K562 (cell line): ENCODE results near the gene BCORL1. TPM values are rescaled to one million over a fixed set of nuclear protein-coding genes. Genes with fewer than 3 reads are reported as not detected.
A peak's percentile ranks its signal among the peaks of the same experiment; 100 is the strongest.

Experiments
- ATAC-seq: fragments of 200-7000 bp; cut with Tn5 transposase; 3 replicates; pipeline ENCODE4 v1.9.1; 2020; ENCODE audit warnings: moderate library complexity
- BruUV-seq: library from RNA; stranded (reverse); fragments of 400-500 nt; replicated peaks from 2 replicates; lab custom pipeline; 2021; lab: Mats Ljungman, UMichigan
- CTCF ChIA-PET: fragments of 300-600 bp; formaldehyde crosslinking; extraction: SDS; loops from one replicate; lab custom pipeline; 2021; ENCODE audit warnings: low intra/inter-chr PET ratio; lab: Yijun Ruan, JAX
- POLR2A ChIA-PET: fragments of 300-600, 350-650 bp; sonication (Branson Sonifier 250); formaldehyde crosslinking; extraction: SDS; loops from one replicate; lab custom pipeline; 2021; ENCODE audit warnings: antibody characterized with exemption, inconsistent platforms; lab: Yijun Ruan, JAX
- DNase-seq, 4 experiments: peaks; one replicate each; pipeline versions ENCODE4 v3.0.0 to v3.0.0-alpha.2; 2011 to 2018; ENCODE audit warnings: low spot score in 3 of 4, mixed read lengths in 3 of 4; ENCODE audit errors: extremely low read depth in 1 of 4
- FAIRE-seq: peaks from 2 replicates; lab custom pipeline; 2011; peaks lifted over from hg19 to GRCh38; lab: Jason Lieb, UNC
- H2AFZ ChIP-seq: 2 replicates; pipeline ENCODE4 v1.6.0; 2011; ENCODE audit warnings: low read depth, low read length, control low read depth, inconsistent platforms
- H3K27ac ChIP-seq: fragments of 200-600 bp; 3 replicates; pipeline ENCODE4 v1.8.0; 2011; ENCODE audit warnings: low read depth, mild to moderate bottlenecking, control low read depth, inconsistent platforms, low read length, moderate library complexity, mixed read lengths; ENCODE audit errors: extremely low read depth
- H3K27me3 ChIP-seq, 2 experiments: fragments of 300-600 bp in 1 of 2; 2 replicates in 1 of 2; 3 replicates in 1 of 2; pipeline versions ENCODE4 v1.6.0 to v1.8.0; 2011; ENCODE audit warnings: inconsistent platforms in 2 of 2, low read length in 2 of 2, mild to moderate bottlenecking in 1 of 2, mixed read lengths in 1 of 2, moderate library complexity in 1 of 2; ENCODE audit not compliant: control insufficient read depth in 2 of 2, insufficient read depth in 2 of 2
- H3K36me3 ChIP-seq: fragments of 300-600 bp; 3 replicates; pipeline ENCODE4 v1.8.0; 2011; ENCODE audit warnings: mild to moderate bottlenecking, low read length, inconsistent platforms; ENCODE audit not compliant: control insufficient read depth, insufficient read depth
- H3K4me1 ChIP-seq, 2 experiments: fragments of 200-600 bp in 1 of 2; replicated peaks in 1 of 2; 2 replicates in 1 of 2; 3 replicates in 1 of 2; pipeline versions ENCODE4 v1.5.1 to v1.8.0; 2011; ENCODE audit warnings: inconsistent platforms in 2 of 2, low read length in 2 of 2, mild to moderate bottlenecking in 1 of 2, mixed read lengths in 1 of 2, moderate library complexity in 1 of 2; ENCODE audit not compliant: control insufficient read depth in 2 of 2, insufficient read depth in 2 of 2
- H3K4me2 ChIP-seq: 2 replicates; pipeline ENCODE4 v1.6.1; 2011; ENCODE audit warnings: low read length, control low read depth, inconsistent platforms, mixed read lengths; ENCODE audit not compliant: insufficient read depth
- H3K4me3 ChIP-seq: fragments of 200-600 bp; sonication (generic), shearing (Covaris generic); 2 replicates; pipeline ENCODE4 v1.5.1; 2016; ENCODE audit warnings: control low read depth, inconsistent platforms
- H3K79me2 ChIP-seq: fragments of 200-600 bp; 3 replicates; pipeline ENCODE4 v1.8.0; 2011; ENCODE audit warnings: low read length, inconsistent platforms; ENCODE audit not compliant: control insufficient read depth, insufficient read depth
- H3K9ac ChIP-seq, 2 experiments: 2 replicates each; pipeline versions ENCODE4 v1.6.0 to v1.6.1; 2011; ENCODE audit warnings: low read depth in 2 of 2, low read length in 2 of 2, control low read depth in 1 of 2, inconsistent platforms in 1 of 2, mild to moderate bottlenecking in 1 of 2, mixed read lengths in 1 of 2; ENCODE audit not compliant: insufficient read depth in 1 of 2
- H3K9me1 ChIP-seq: one replicate; pipeline ENCODE4 v1.6.0; 2011; ENCODE audit warnings: inconsistent platforms, mild to moderate bottlenecking, low read length, moderate library complexity; ENCODE audit not compliant: control insufficient read depth, insufficient read depth
- H3K9me3 ChIP-seq: replicated peaks from 2 replicates; pipeline ENCODE4 v1.5.1; 2011; ENCODE audit warnings: low read depth, low read length, inconsistent platforms; ENCODE audit not compliant: control insufficient read depth, insufficient read depth
- H4K20me1 ChIP-seq: replicated peaks from 2 replicates; pipeline ENCODE4 v1.6.1; 2011; ENCODE audit warnings: low read length, inconsistent platforms, mixed read lengths; ENCODE audit not compliant: control insufficient read depth, insufficient read depth
- ARID1B ChIP-seq: fragments of 450-650 bp; IDR thresholded peaks from 2 replicates; pipeline ENCODE4 v1.6.1; 2016; ENCODE audit warnings: antibody characterized with exemption, mild to moderate bottlenecking, inconsistent platforms
- ASH1L ChIP-seq: fragments of 450-650 bp; IDR thresholded peaks from 2 replicates; pipeline ENCODE4 v1.6.1; 2018; ENCODE audit warnings: borderline replicate concordance, mild to moderate bottlenecking, low read depth; ENCODE audit not compliant: partially characterized antibody
- CBFA2T2 ChIP-seq: fragments of 450-650 bp; conservative IDR thresholded peaks from 2 replicates; pipeline ENCODE4 v1.6.1; 2017; ENCODE audit warnings: mild to moderate bottlenecking
- CBFA2T3 ChIP-seq: fragments of 450-650 bp; IDR thresholded peaks from 2 replicates; pipeline ENCODE4 v1.6.1; 2017
- E2F6 ChIP-seq, 2 experiments: IDR thresholded peaks; 2 replicates each; pipeline ENCODE4 v1.6.1; 2011; ENCODE audit warnings: borderline replicate concordance in 1 of 2, control low read depth in 1 of 2, low read depth in 1 of 2, low read length in 1 of 2, mild to moderate bottlenecking in 1 of 2, mixed read lengths in 1 of 2, moderate library complexity in 1 of 2; ENCODE audit not compliant: insufficient read depth in 1 of 2, insufficient read length in 1 of 2, poor library complexity in 1 of 2, severe bottlenecking in 1 of 2; ENCODE audit errors: extremely low read depth in 1 of 2
- FOXK1 ChIP-seq: sonication (generic); formaldehyde crosslinking; IDR thresholded peaks from 2 replicates; pipeline ENCODE4 v1.8.0; 2022; ENCODE audit warnings: missing genetic modification reagents, mild to moderate bottlenecking, borderline replicate concordance
- HDAC8 ChIP-seq: fragments of 450-650 bp; IDR thresholded peaks from 2 replicates; pipeline ENCODE4 v1.6.1; 2016; ENCODE audit warnings: mild to moderate bottlenecking, missing genetic modification characterization, moderate library complexity, missing compliant biosample characterization
- MYC ChIP-seq, 2 experiments: fragments of 250-450 bp in 1 of 2; sonication (Bioruptor Pico) in 1 of 2; IDR thresholded peaks; 2 replicates each; pipeline versions ENCODE4 v1.5.1 to v1.6.1; 2012 to 2021; ENCODE audit warnings: low read depth in 2 of 2, borderline replicate concordance in 1 of 2, improper control_type of control experiment in 1 of 2, low read length in 1 of 2, mild to moderate bottlenecking in 1 of 2, moderate library complexity in 1 of 2
- NCOA6 ChIP-seq: fragments of 450-650 bp; IDR thresholded peaks from 2 replicates; pipeline ENCODE4 v1.6.1; 2017; ENCODE audit warnings: mild to moderate bottlenecking
- NCOR1 ChIP-seq: fragments of 450-650 bp; IDR thresholded peaks from 2 replicates; pipeline ENCODE4 v1.6.1; 2016; ENCODE audit warnings: mild to moderate bottlenecking, moderate library complexity
- OTX1 ChIP-seq: fragments of 450-650 bp; formaldehyde crosslinking; IDR thresholded peaks from 2 replicates; pipeline ENCODE4 v1.4.0; 2022; ENCODE audit warnings: mild to moderate bottlenecking
- POLR2AphosphoS2 ChIP-seq: IDR thresholded peaks from 2 replicates; pipeline ENCODE4 v1.6.1; 2012; ENCODE audit warnings: low read length, improper control_type of control experiment
- POLR2AphosphoS5 ChIP-seq: IDR thresholded peaks from 2 replicates; pipeline ENCODE4 v1.6.1; 2011; ENCODE audit warnings: mild to moderate bottlenecking, low read depth, low read length, moderate library complexity; ENCODE audit not compliant: control insufficient read depth, insufficient read depth
- RFX1 ChIP-seq: fragments of 450-650 bp; IDR thresholded peaks from 2 replicates; pipeline ENCODE4 v1.6.1; 2016; ENCODE audit warnings: mild to moderate bottlenecking, moderate library complexity
- RFX7 ChIP-seq: fragments of 250-450 bp; sonication (Bioruptor Pico); IDR thresholded peaks from 2 replicates; pipeline ENCODE4 v1.5.1; 2021; ENCODE audit warnings: mild to moderate bottlenecking
- SMARCC2 ChIP-seq: fragments of 450-650 bp; IDR thresholded peaks from 2 replicates; pipeline ENCODE4 v1.6.1; 2017; ENCODE audit warnings: antibody characterized with exemption, moderate library complexity, mild to moderate bottlenecking, low read depth
- TAL1 ChIP-seq: fragments of 450-650 bp; IDR thresholded peaks from 2 replicates; pipeline ENCODE4 v1.6.1; 2016; ENCODE audit warnings: mild to moderate bottlenecking
- TCF3 ChIP-seq: sonication (generic); formaldehyde crosslinking; IDR thresholded peaks from 2 replicates; pipeline ENCODE4 v1.4.0; 2020; ENCODE audit warnings: mild to moderate bottlenecking, missing genetic modification reagents
- ZNF133 ChIP-seq: fragments of 250-450 bp; sonication (Bioruptor Pico); IDR thresholded peaks from 2 replicates; pipeline ENCODE4 v1.4.0; 2020; ENCODE audit warnings: mild to moderate bottlenecking
- ZNF212 ChIP-seq: fragments of 450-650 bp; formaldehyde crosslinking; IDR thresholded peaks from 2 replicates; pipeline ENCODE4 v1.4.0; 2020; ENCODE audit warnings: mild to moderate bottlenecking
- ZNF311 ChIP-seq: fragments of 250-450 bp; sonication (Bioruptor Pico); IDR thresholded peaks from 2 replicates; pipeline ENCODE4 v1.4.0; 2020; ENCODE audit warnings: mild to moderate bottlenecking, moderate library complexity
- ZNF79 ChIP-seq: fragments of 250-450 bp; sonication (Bioruptor Pico); IDR thresholded peaks from 2 replicates; pipeline ENCODE4 v1.4.0; 2020; ENCODE audit warnings: low read depth, mild to moderate bottlenecking, moderate library complexity
- WGBS: fragments of 100-300 bp; shearing (Covaris generic); methylation state at CpG from one replicate; pipeline ENCODE4 v1.1.6; 2016; ENCODE audit warnings: low coverage, mixed read lengths; ENCODE audit not compliant: insufficient coverage; ENCODE audit errors: missing lambda C conversion rate; 5-methylcytosine and 5-hydroxymethylcytosine counted together
- in situ Hi-C: fragments of 300-500 bp; cut with MboI; formaldehyde crosslinking; loops from 4 replicates; pipeline ENCODE4 v1.15.0; 2018; ENCODE audit warnings: inconsistent platforms, mixed read lengths
- intact Hi-C: fragments of 100-400 bp; cut with micrococcal nuclease; formaldehyde crosslinking; loops from 2 replicates; pipeline ENCODE4 v1.14.2; 2022
- polyA plus RNA-seq, 8 experiments: library from polyadenylated mRNA; depleted of rRNA in 4 of 8; stranded (reverse) in 5 of 8; unstranded in 3 of 8; fragments of >200 nt; fragmentation: Nextera tagmentation in 2 of 8; fragmentation: Illumina TruSeq in 1 of 8; extraction: Ambion mirVana in 2 of 8; extraction: Trizol in 1 of 8; gene quantifications; 2 replicates each; pipeline versions ENCODE4 v1.2.1 to v1.2.3, GENCODE V29; 2011 to 2014; ENCODE audit warnings: inconsistent platforms in 1 of 8, missing spikeins in 1 of 8
- total RNA-seq, 7 experiments: library from RNA; depleted of rRNA in 6 of 7; stranded (reverse); fragments of >200 nt in 6 of 7; fragmentation: Illumina TruSeq in 2 of 7; extraction: Trizol in 2 of 7; gene quantifications; 2 replicates each; pipeline versions ENCODE4 v1.2.1 to v1.2.3, GENCODE V29; 2011 to 2021; ENCODE audit warnings: low replicate concordance in 1 of 7

Gene BCORL1
- total and polyA plus RNA-seq, 9 of the 15 experiments (the other 6 are each of a cell fraction or from before 2014, with no cell fraction given): 0.48 to 29.6 (median 2.1) TPM

- peak in 2 of 4 experiments; percentile 37 to 57 for DNase-seq
- BruUV-seq: no TSS peak
- Histone ChIP-seq H3K27me3 (no peaks in the 10 kb centered on the region), H3K9ac (no peak overlapping the region), H3K4me2 (0 out of 2 replicates have a peak overlapping the region, but pooled peaks have one; percentile 5), H3K4me1 (peaks cover 15 to 21% of the 10 kb centered on the region in 2 experiments; a peak in 4 of 5 replicates), H3K27ac (no peak overlapping the region), H2AFZ (no peak overlapping the region), H4K20me1 (0 out of 2 replicates have a peak, but pooled peaks cover 8% of the 10 kb centered on the region), H3K36me3 (peaks cover 66% of the 10 kb centered on the region; the same call in 2 of the 3 replicates), H3K9me1 (no peaks in the 10 kb centered on the region), H3K9me3 (no peaks in the 10 kb centered on the region), H3K4me3 (no peak overlapping the region), H3K79me2 (peaks cover 5% of the 10 kb centered on the region; the same call in 2 of the 3 replicates)
- in situ Hi-C loops: loop anchor here (5.0 kb wide), 1 partner anchor 62 kb away; no protein-coding TSS in a partner anchor
- ChIA-PET POLR2A (interaction anchor here (0.7 to 1.0 kb wide), 2 partner anchors 14 to 166 kb away, joined by 3 read pairs; no protein-coding TSS in a partner anchor), CTCF (no interaction called here)
- WGBS: 14% methylated on average over 2 of the region's 4 CpGs
- TF ChIP-seq ZNF212 (CRISPR knock-in tag): no peak
- TF ChIP-seq POLR2AphosphoS2: no peak
- TF ChIP-seq FOXK1: no peak
- TF ChIP-seq POLR2AphosphoS5: no peak
- TF ChIP-seq ZNF79 (CRISPR knock-in tag): no peak
- no peak for TF ChIP-seq OTX1
- no peak for TF ChIP-seq ASH1L
- TF ChIP-seq NCOR1: peak; percentile 43; the same call in 1 of the 2 replicates
- TF ChIP-seq SMARCC2: no peak
- no peak for TF ChIP-seq RFX7 (CRISPR knock-in tag)
- TF ChIP-seq MYC (IDR thresholded peaks at IDR 0.05; ENCODE audit: low read depth, low read length): no peak
- TF ChIP-seq MYC (CRISPR knock-in tag; IDR thresholded peaks at IDR 0.05; ENCODE audit: borderline replicate concordance, low read depth): no peak
- TF ChIP-seq CBFA2T3: peak; percentile 74
- TF ChIP-seq TAL1: peak; percentile 29; the same call in 1 of the 2 replicates
- TF ChIP-seq HDAC8 (tag): no peak
- TF ChIP-seq RFX1: no peak
- TF ChIP-seq ZNF133 (CRISPR knock-in tag): no peak
- peak; percentile 48 for TF ChIP-seq ARID1B
- peak; percentile 49 for TF ChIP-seq CBFA2T2
- no peak for TF ChIP-seq E2F6 (IDR thresholded peaks at IDR 0.05; ENCODE audit: borderline replicate concordance in 1 of 2, extremely low read depth in 1 of 2, insufficient read depth in 1 of 2, insufficient read length in 1 of 2, low read depth in 1 of 2, low read length in 1 of 2, poor library complexity in 1 of 2, severe bottlenecking in 1 of 2)
- TF ChIP-seq TCF3 (CRISPR knock-in tag): peak; percentile 80
- TF ChIP-seq ZNF311 (CRISPR knock-in tag): no peak
- no peak for TF ChIP-seq NCOA6
- peak; percentile 71 for FAIRE-seq
- intact Hi-C loops: no loop called here
- ATAC-seq: 0 out of 3 replicates have a peak, but pooled peaks have one; percentile 13
These were observed 93.3 kb downstream of the BCORL1 start for GRCh38 chrX:130075777-130076176.
